Activated CD8-positive, alpha-beta memory T cell treated with anti-CD3 and anti-CD28 coated beads for 4 hours (primary cell): ENCODE measurements around the gene MEF2D.
A peak's percentile ranks its signal among the peaks of the same experiment; 100 is the strongest.

Experiments used
- DNase-seq, 2 donors: peaks; one replicate each; pipeline ENCODE4 v3.0.0-alpha.2; 2020; ENCODE audit warnings: low read depth in 2 of 2

The MEF2D gene

GRCh38 chr1:156470473-156470872, 30.1 kb downstream of the MEF2D start:
- no peak for DNase-seq

GRCh38 chr1:156468693-156469345, 31.8 kb downstream of the MEF2D start:
- no peak for DNase-seq

- DNase-seq = no peak
These were observed 32.7 kb downstream of the MEF2D start for GRCh38 chr1:156467906-156468305.

- DNase-seq = no peak
These were observed 33.2 kb downstream of the MEF2D start for GRCh38 chr1:156467385-156467784.

GRCh38 chr1:156465747-156466365, 34.7 kb downstream of the MEF2D start:
- DNase-seq = no peak

GRCh38 chr1:156464825-156465452, 35.6 kb downstream of the MEF2D start:
- no peak for DNase-seq

GRCh38 chr1:156464335-156464734, 36.2 kb downstream of the MEF2D start:
- DNase-seq = no peak

- no peak for DNase-seq
These were observed 36.7 kb downstream of the MEF2D start for GRCh38 chr1:156463874-156464273.

- DNase-seq = no peak
These were observed 37.4 kb downstream of the MEF2D start for GRCh38 chr1:156462954-156463795.

- no peak for DNase-seq
These were observed 38.6 kb downstream of the MEF2D start for GRCh38 chr1:156461781-156462647.

- no peak for DNase-seq
These were observed 39.5 kb downstream of the MEF2D start for GRCh38 chr1:156461109-156461508.

GRCh38 chr1:156460525-156460924, 40.0 kb downstream of the MEF2D start:
- no peak for DNase-seq

GRCh38 chr1:156458181-156458503, 42.4 kb downstream of the MEF2D start:
- no peak for DNase-seq

GRCh38 chr1:156456625-156457465, 43.7 kb downstream of the MEF2D start:
- peak; percentile 89 to 95 for DNase-seq

GRCh38 chr1:156455362-156455761, 45.2 kb downstream of the MEF2D start:
- no peak for DNase-seq

GRCh38 chr1:156452907-156453306, 47.7 kb downstream of the MEF2D start:
- DNase-seq = no peak

- DNase-seq = no peak
These were observed 48.9 kb downstream of the MEF2D start for GRCh38 chr1:156451505-156452160.

- no peak for DNase-seq
These were observed 52.2 kb downstream of the MEF2D start for GRCh38 chr1:156448134-156448967.

GRCh38 chr1:156445789-156446263, 54.7 kb downstream of the MEF2D start:
- peak; percentile 53 to 56 for DNase-seq
